ENCODE measurements around the gene POFUT2. TPM values are rescaled to one million over a fixed set of nuclear protein-coding genes. Genes with fewer than 3 reads are reported as not detected.

The POFUT2 gene
- total RNA-seq, 1 experiment from 2014 or later, result 31.4 TPM

- no peaks in the 10 kb centered on the region for H3K9me3 Mint-ChIP-seq (ENCODE audit: low read depth, unreplicated experiment)
- CTCF ChIA-PET, result no interaction called here
- intact Hi-C loops (cut with micrococcal nuclease; ENCODE audit: unreplicated experiment), result no loop called here
- no peak for TF ChIP-seq CTCF (IDR thresholded peaks at IDR 0.05; ENCODE audit: unreplicated experiment)
- H3K27ac Mint-ChIP-seq (ENCODE audit: unreplicated experiment), result no peak overlapping the region
- H3K4me3 Mint-ChIP-seq (ENCODE audit: low read depth, unreplicated experiment), result no peak overlapping the region
- H3K36me3 Mint-ChIP-seq (ENCODE audit: insufficient read depth, unreplicated experiment), result no peaks in the 10 kb centered on the region
- H3K27me3 Mint-ChIP-seq (ENCODE audit: unreplicated experiment), result peaks cover 52% of the 10 kb centered on the region
- no TSS peak for BruUV-seq (replicated peaks)
- no peaks in the 10 kb centered on the region for H3K4me1 Mint-ChIP-seq (ENCODE audit: low read depth, unreplicated experiment)
- DNase-seq, result no peak
These were observed 33.8 kb downstream of the POFUT2 start for GRCh38 chr21:45253633-45254459.

GRCh38 chr21:45253180-45253579, 34.5 kb downstream of the POFUT2 start:
- H3K9me3 Mint-ChIP-seq (ENCODE audit: low read depth, unreplicated experiment), result no peaks in the 10 kb centered on the region
- CTCF ChIA-PET, result no interaction called here
- no peak for DNase-seq
- no TSS peak for BruUV-seq (replicated peaks)
- H3K27me3 Mint-ChIP-seq (ENCODE audit: unreplicated experiment), result peaks cover 58% of the 10 kb centered on the region
- no peaks in the 10 kb centered on the region for H3K4me1 Mint-ChIP-seq (ENCODE audit: low read depth, unreplicated experiment)
- H3K27ac Mint-ChIP-seq (ENCODE audit: unreplicated experiment), result no peak overlapping the region
- intact Hi-C loops (cut with micrococcal nuclease; ENCODE audit: unreplicated experiment), result no loop called here
- TF ChIP-seq CTCF (IDR thresholded peaks at IDR 0.05; ENCODE audit: unreplicated experiment), result no peak
- no peak overlapping the region for H3K4me3 Mint-ChIP-seq (ENCODE audit: low read depth, unreplicated experiment)
- H3K36me3 Mint-ChIP-seq (ENCODE audit: insufficient read depth, unreplicated experiment), result no peaks in the 10 kb centered on the region

GRCh38 chr21:45252448-45252925, 35.2 kb downstream of the POFUT2 start:
- H3K36me3 Mint-ChIP-seq (ENCODE audit: insufficient read depth, unreplicated experiment), result no peaks in the 10 kb centered on the region
- peaks cover 62% of the 10 kb centered on the region for H3K27me3 Mint-ChIP-seq (ENCODE audit: unreplicated experiment)
- no peak overlapping the region for H3K27ac Mint-ChIP-seq (ENCODE audit: unreplicated experiment)
- no peak for DNase-seq
- no TSS peak for BruUV-seq (replicated peaks)
- intact Hi-C loops (cut with micrococcal nuclease; ENCODE audit: unreplicated experiment), result no loop called here
- H3K4me3 Mint-ChIP-seq (ENCODE audit: low read depth, unreplicated experiment), result no peak overlapping the region
- H3K9me3 Mint-ChIP-seq (ENCODE audit: low read depth, unreplicated experiment), result no peaks in the 10 kb centered on the region
- TF ChIP-seq CTCF (IDR thresholded peaks at IDR 0.05; ENCODE audit: unreplicated experiment), result no peak
- no peaks in the 10 kb centered on the region for H3K4me1 Mint-ChIP-seq (ENCODE audit: low read depth, unreplicated experiment)
- CTCF ChIA-PET, result no interaction called here

GRCh38 chr21:45251635-45252447, 35.9 kb downstream of the POFUT2 start:
- Mint-ChIP-seq H3K27me3 (ENCODE audit: unreplicated experiment) (peaks cover 62% of the 10 kb centered on the region), H3K4me1 (ENCODE audit: low read depth, unreplicated experiment) (no peaks in the 10 kb centered on the region), H3K27ac (ENCODE audit: unreplicated experiment) (no peak overlapping the region), H3K4me3 (ENCODE audit: low read depth, unreplicated experiment) (no peak overlapping the region), H3K9me3 (ENCODE audit: low read depth, unreplicated experiment) (no peaks in the 10 kb centered on the region), H3K36me3 (ENCODE audit: insufficient read depth, unreplicated experiment) (no peaks in the 10 kb centered on the region)
- no peak for DNase-seq
- intact Hi-C loops (cut with micrococcal nuclease; ENCODE audit: unreplicated experiment), result no loop called here
- no TSS peak for BruUV-seq (replicated peaks)
- no peak for TF ChIP-seq CTCF (IDR thresholded peaks at IDR 0.05; ENCODE audit: unreplicated experiment)
- CTCF ChIA-PET, result no interaction called here
